KOPT-K1 (cell line): ENCODE measurements around the gene RGS9.
"Not testable (repeated sequence)": the region's sequence is repeated elsewhere in the genome, so short reads cannot be mapped to it uniquely, and the experiment has no call there.

Experiments
- H3K27ac ChIP-seq: fragments of 200-600 bp; sonication (generic); 2 replicates; pipeline ENCODE4 v1.5.1; 2016; ENCODE audit warnings: antibody characterized with exemption, mild to moderate bottlenecking, low read depth, low read length; ENCODE audit not compliant: poor library complexity, severe bottlenecking
- H3K36me3 ChIP-seq: fragments of 200-600 bp; sonication (generic); 2 replicates; pipeline ENCODE4 v1.5.1; 2017; ENCODE audit warnings: antibody characterized with exemption, mild to moderate bottlenecking, low read length, moderate library complexity; ENCODE audit not compliant: insufficient read depth
- H3K9me3 ChIP-seq: fragments of 200-600 bp; sonication (generic); 2 replicates; pipeline ENCODE4 v1.5.1; 2017; ENCODE audit warnings: antibody characterized with exemption, low read length, mild to moderate bottlenecking; ENCODE audit not compliant: insufficient read depth, poor library complexity, severe bottlenecking

Gene RGS9

GRCh38 chr17:65103431-65103830 is 33.7 kb upstream of the RGS9 start:
- Histone ChIP-seq H3K36me3 (no peaks in the 10 kb centered on the region), H3K27ac (no peak overlapping the region), H3K9me3 (no peaks in the 10 kb centered on the region)

GRCh38 chr17:65103896-65104295 is 33.3 kb upstream of the RGS9 start:
- H3K9me3 ChIP-seq, result no peaks in the 10 kb centered on the region
- no peak overlapping the region for H3K27ac ChIP-seq
- H3K36me3 ChIP-seq, result no peaks in the 10 kb centered on the region

GRCh38 chr17:65104541-65104940 is 32.6 kb upstream of the RGS9 start:
- H3K9me3 ChIP-seq, result no peaks in the 10 kb centered on the region

GRCh38 chr17:65104973-65105372 is 32.2 kb upstream of the RGS9 start:
- Histone ChIP-seq H3K9me3 (no peaks in the 10 kb centered on the region), H3K36me3 (no peaks in the 10 kb centered on the region), H3K27ac (no peak overlapping the region)

More at GRCh38 chr17:65104541-65104940, 32.6 kb upstream of the RGS9 start:
- Histone ChIP-seq H3K27ac (no peak overlapping the region), H3K36me3 (no peaks in the 10 kb centered on the region)

- H3K27ac ChIP-seq, result no peak overlapping the region
- no peaks in the 10 kb centered on the region for H3K9me3 ChIP-seq
- no peaks in the 10 kb centered on the region for H3K36me3 ChIP-seq
Observed at GRCh38 chr17:65108152-65108551, 29.0 kb upstream of the RGS9 start.

GRCh38 chr17:65109543-65109942 is 27.6 kb upstream of the RGS9 start:
- Histone ChIP-seq H3K36me3 (no peaks in the 10 kb centered on the region), H3K9me3 (no peaks in the 10 kb centered on the region), H3K27ac (no peak overlapping the region)

GRCh38 chr17:65109990-65110680 is 27.0 kb upstream of the RGS9 start:
- no peak overlapping the region for H3K27ac ChIP-seq
- no peaks in the 10 kb centered on the region for H3K9me3 ChIP-seq
- no peaks in the 10 kb centered on the region for H3K36me3 ChIP-seq

GRCh38 chr17:65115839-65116238 is 21.3 kb upstream of the RGS9 start:
- peak overlapping the region; percentile 43 for H3K27ac ChIP-seq
- H3K9me3 ChIP-seq, result no peaks in the 10 kb centered on the region
- no peaks in the 10 kb centered on the region for H3K36me3 ChIP-seq

GRCh38 chr17:65116515-65116914 is 20.7 kb upstream of the RGS9 start:
- not testable (repeated sequence) for H3K27ac ChIP-seq, H3K36me3 ChIP-seq, H3K9me3 ChIP-seq

GRCh38 chr17:65117384-65118035 is 19.7 kb upstream of the RGS9 start:
- no peaks in the 10 kb centered on the region for H3K9me3 ChIP-seq
- no peak overlapping the region for H3K27ac ChIP-seq
- no peaks in the 10 kb centered on the region for H3K36me3 ChIP-seq

GRCh38 chr17:65121368-65121767 is 15.8 kb upstream of the RGS9 start:
- no peaks in the 10 kb centered on the region for H3K9me3 ChIP-seq
- H3K27ac ChIP-seq, result peak overlapping the region; percentile 85
- no peaks in the 10 kb centered on the region for H3K36me3 ChIP-seq

GRCh38 chr17:65121916-65122806 is 15.0 kb upstream of the RGS9 start:
- peak overlapping the region; percentile 85 for H3K27ac ChIP-seq
- H3K9me3 ChIP-seq, result no peaks in the 10 kb centered on the region
- H3K36me3 ChIP-seq, result no peaks in the 10 kb centered on the region

GRCh38 chr17:65122836-65123756 is 14.1 kb upstream of the RGS9 start:
- Histone ChIP-seq H3K27ac (peak overlapping the region; percentile 85), H3K36me3 (no peaks in the 10 kb centered on the region), H3K9me3 (no peaks in the 10 kb centered on the region)

GRCh38 chr17:65123757-65124675 is 13.2 kb upstream of the RGS9 start:
- Histone ChIP-seq H3K27ac (peak overlapping the region; percentile 85), H3K9me3 (no peaks in the 10 kb centered on the region), H3K36me3 (no peaks in the 10 kb centered on the region)
